Sigmoid colon (tissue), 4 donors: ENCODE measurements around the gene TBPL2.

Experiments used
- CTCF ChIP-seq, 4 experiments: fragments of 450-650 bp in 3 of 4; fragments of 200-600 bp in 1 of 4; IDR thresholded peaks; one replicate each; pipeline ENCODE4 v1.5.1; 2016 to 2019; ENCODE audit warnings: antibody characterized with exemption in 4 of 4, mild to moderate bottlenecking in 3 of 4, moderate library complexity in 2 of 4
- POLR2AphosphoS5 ChIP-seq, 4 donors: sonication (generic); formaldehyde crosslinking; IDR thresholded peaks; one replicate each; pipeline ENCODE4 v1.6.1; 2017; ENCODE audit warnings: antibody characterized with exemption in 4 of 4

GRCh38 chr14:55454264-55455002 lies 14.0 kb upstream of the TBPL2 start:
- TF ChIP-seq CTCF (IDR thresholded peaks at IDR 0.05), result no peak
- TF ChIP-seq POLR2AphosphoS5 (IDR thresholded peaks at IDR 0.05), result no peak
